ENCODE data around the gene C1orf53.
"Not testable (repeated sequence)": the region's sequence is repeated elsewhere in the genome, so short reads cannot be mapped to it uniquely, and the experiment has no call there.

The C1orf53 gene

DNA sequence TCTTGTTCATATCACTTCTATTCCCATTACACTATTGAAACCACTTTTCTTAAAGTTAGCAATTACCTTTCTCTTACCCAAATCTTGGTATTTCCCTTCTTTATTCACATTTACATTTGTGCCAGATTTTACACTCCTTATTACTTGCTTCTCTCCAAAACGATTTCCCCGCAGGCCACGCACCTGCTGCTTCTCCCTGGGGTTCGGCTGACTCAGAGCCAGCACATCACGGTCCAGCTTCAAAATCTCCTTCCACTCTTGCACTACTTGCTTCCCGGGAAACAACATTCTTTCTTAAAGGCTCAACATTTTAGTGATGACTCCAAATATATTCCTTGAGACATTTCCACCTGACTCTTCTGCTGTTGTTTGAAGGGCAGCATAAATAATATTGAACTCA lies 35.5 kb downstream of the C1orf53 start:
- no peak for FAIRE-seq
- DNase-seq (ENCODE audit: insufficient read length, low spot score): no peak
- TF ChIP-seq, protein P1, sequence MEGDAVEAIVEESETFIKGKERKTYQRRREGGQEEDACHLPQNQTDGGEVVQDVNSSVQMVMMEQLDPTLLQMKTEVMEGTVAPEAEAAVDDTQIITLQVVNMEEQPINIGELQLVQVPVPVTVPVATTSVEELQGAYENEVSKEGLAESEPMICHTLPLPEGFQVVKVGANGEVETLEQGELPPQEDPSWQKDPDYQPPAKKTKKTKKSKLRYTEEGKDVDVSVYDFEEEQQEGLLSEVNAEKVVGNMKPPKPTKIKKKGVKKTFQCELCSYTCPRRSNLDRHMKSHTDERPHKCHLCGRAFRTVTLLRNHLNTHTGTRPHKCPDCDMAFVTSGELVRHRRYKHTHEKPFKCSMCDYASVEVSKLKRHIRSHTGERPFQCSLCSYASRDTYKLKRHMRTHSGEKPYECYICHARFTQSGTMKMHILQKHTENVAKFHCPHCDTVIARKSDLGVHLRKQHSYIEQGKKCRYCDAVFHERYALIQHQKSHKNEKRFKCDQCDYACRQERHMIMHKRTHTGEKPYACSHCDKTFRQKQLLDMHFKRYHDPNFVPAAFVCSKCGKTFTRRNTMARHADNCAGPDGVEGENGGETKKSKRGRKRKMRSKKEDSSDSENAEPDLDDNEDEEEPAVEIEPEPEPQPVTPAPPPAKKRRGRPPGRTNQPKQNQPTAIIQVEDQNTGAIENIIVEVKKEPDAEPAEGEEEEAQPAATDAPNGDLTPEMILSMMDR (IDR thresholded peaks at IDR 0.05; ENCODE audit: insufficient read depth, missing control alignments): no peak

DNA sequence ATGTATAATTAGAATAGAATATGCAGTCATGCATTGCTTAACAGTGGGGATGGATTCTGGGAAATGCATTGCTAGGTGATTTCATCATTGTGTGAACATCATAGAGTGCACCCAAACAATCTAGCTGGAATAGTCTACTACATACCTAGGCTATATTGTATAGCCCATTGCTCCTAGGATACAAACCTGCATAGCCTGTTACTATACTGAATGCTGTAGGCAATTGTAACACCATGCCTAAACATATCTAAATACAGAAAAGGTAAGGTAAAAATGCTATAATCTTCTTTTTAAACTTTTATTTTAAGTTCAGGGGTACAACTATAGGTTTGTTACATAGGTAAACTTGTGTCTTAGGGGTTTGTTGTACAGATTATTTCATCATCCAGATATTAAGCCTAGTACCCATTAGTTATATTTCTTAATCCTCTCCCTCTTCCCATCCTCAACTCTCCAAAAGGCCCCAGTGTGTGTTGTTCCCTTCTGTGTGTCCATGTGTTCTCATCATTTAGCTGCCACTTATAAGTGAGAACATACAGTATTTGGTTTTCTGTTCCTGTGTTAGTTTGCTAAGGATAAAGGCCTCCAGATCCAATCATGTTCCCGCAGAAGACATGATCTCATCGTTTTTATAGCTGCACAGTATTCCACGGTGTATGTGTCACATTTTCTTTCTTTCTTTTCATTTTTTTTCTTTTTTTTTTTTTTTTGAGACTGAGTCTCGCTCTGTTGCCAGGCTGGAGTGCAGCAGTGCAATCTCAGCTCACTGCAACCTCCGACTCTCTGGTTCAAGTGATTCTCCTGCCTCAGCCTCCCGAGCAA lies 36.9 kb downstream of the C1orf53 start:
- not testable (repeated sequence) for FAIRE-seq; DNase-seq (ENCODE audit: insufficient read length, low spot score)

DNA sequence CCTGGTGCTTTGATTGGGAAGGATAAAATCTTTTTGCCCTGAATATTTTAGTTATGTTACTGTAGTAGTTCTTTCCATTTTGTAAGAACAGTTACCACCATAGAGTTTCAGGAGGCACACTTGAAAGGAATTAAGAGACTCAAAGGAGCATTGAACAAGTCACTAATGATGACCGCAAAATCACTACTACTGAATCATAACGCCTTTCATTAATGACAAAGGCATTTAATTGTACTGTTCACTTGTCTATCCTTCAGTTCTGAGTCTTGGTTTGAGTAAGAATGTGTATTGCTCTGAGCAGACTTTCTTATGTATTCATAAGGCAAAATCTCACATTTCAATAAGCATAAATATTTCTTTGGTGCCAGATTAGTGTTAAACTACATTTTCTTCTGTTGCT lies 39.6 kb downstream of the C1orf53 start:
- FAIRE-seq: peak; percentile 82
- DNase-seq (ENCODE audit: insufficient read length, low spot score): no peak
- TF ChIP-seq, protein P1 (IDR thresholded peaks at IDR 0.05; ENCODE audit: insufficient read depth, missing control alignments): no peak

DNA sequence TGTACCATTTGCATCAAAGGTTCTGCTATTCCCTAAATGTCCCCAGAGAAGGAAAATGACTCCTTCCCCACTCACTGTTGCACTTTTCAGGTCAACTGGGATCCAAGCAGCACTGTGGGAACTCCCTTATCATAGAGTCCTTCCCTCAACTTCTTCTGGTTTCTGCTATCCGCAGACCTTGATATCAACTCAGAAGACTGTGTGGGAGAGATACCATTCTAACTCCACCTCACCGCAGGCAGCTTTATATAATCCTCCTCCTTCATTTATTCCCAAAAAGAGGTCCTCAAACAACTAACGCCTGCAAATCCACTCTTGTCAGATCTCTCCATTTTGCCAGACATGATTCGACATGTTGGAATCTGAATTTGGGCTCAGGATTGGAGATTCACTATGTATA lies 42.1 kb downstream of the C1orf53 start:
- FAIRE-seq: no peak
- TF ChIP-seq, protein P1 (IDR thresholded peaks at IDR 0.05; ENCODE audit: insufficient read depth, missing control alignments): no peak
- no peak for DNase-seq (ENCODE audit: insufficient read length, low spot score)

DNA sequence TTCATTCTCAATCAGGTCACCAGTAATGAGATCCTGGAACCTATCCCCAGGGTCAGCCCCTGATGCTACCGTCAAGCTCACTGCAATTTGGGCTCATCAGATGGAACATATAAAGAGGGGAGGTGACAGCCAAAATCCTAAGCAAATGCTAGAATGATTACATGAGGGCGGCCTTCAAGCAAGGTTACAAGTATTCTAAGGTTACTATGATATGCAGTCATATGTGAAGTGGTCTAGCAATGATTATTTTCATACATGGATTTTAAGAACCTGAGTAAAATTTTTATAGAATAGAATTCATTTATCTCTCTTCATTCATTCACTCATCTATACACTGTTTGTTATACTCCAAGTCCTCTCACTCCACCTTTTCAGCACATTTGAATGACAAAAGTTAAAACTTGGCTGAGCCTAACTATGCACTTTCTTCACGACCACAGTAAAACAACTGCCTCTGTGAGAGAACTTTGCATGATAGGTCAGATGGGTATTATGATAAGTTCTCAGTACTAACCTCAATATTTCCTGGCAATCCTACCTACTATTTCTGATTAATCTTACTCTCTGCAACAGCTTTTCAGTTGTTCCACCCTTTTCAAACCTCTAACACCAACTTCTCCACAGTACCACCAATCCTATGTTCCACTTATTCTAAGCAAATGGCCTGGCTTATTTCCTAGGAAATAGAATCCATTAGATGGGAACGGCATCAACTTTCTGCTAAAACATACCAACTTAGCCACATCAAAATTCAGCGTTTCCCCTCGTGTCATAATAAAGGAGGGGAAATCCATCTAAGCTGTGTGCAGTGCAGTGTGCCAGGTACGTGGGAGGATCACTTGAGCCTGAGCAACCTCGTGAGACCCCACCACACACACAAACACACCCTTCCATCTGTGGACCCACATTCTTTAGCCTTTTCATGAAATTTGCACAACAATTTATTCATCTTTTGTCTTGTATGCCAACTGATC lies 46.8 kb downstream of the C1orf53 start:
- peak; percentile 21 for FAIRE-seq

DNA sequence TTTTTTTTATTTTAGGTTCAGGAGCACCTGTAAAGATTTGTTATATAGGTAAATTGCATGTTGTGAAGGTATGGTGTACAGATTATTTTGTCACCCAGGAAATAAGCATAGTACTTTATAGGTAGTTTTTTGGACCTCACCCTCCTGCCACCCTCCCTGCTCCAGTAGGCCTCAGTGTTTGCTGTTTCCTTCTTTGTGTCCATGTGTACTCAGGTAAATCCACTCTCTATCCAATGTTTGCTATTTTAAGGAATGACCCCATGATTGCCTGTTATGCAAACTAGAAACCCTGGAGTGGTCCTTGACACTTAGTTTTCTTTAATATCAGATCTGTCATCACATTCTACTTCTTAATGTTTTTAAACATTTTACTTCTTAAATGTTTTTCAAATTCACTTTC lies 48.7 kb downstream of the C1orf53 start:
- no peak for FAIRE-seq

More for the DNA sequence above, 46.8 kb downstream of the C1orf53 start:
- TF ChIP-seq, protein P1 (IDR thresholded peaks at IDR 0.05; ENCODE audit: insufficient read depth, missing control alignments): no peak
- no peak for DNase-seq (ENCODE audit: insufficient read length, low spot score)

DNA sequence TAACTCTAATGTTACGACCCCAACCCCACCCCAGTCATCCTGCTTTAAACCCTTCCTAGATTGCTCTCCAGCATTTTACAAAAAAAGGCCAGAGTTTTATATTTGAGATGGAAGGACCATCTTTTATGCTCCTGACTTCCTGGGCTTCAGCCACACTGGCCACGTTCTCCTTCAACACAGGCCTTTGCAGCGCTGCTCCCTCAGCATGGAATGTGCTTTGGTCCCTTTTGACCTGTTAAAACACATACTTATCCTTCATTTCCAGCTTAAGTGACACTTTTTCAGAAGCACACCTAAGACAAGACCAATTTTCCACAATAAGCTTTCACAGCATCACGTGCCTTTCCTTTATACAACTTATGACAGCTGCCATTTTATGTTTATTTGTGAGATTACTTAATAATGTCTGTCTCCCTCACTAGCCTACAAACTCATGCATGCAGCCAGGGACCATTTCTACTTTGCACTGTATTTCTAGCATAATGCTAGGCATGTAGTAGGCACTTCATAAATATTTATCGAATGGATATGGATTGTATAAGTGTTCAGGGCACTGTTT lies 49.3 kb downstream of the C1orf53 start:
- DNase-seq (ENCODE audit: insufficient read length, low spot score) (no peak), FAIRE-seq (no peak)
- TF ChIP-seq, protein P1 (IDR thresholded peaks at IDR 0.05; ENCODE audit: insufficient read depth, missing control alignments): no peak

More for the DNA sequence above, 48.7 kb downstream of the C1orf53 start:
- no peak for DNase-seq (ENCODE audit: insufficient read length, low spot score)
- TF ChIP-seq, protein P1 (IDR thresholded peaks at IDR 0.05; ENCODE audit: insufficient read depth, missing control alignments): no peak

DNA sequence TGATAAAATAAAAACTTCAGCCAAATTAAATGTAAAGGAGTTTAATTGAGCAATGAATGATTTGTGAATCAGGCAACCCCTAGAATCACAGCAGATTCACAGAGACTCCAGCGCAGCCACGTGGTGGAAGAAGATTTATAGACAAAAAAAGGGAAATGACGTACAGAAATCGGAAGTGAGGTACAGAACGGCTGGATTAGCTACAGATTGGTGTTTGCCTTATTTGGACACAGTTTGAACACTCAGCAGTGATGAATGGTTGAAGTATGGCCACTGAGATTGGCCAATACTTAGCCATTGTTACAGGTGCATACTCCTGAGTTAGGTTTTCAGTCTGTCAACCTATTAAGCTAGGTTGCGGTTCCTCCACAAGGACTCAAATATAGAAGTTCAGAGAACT lies 51.0 kb downstream of the C1orf53 start:
- not testable (repeated sequence) for FAIRE-seq; DNase-seq (ENCODE audit: insufficient read length, low spot score)
